GM18498 (cell line): ENCODE results near the gene RPS2.
A peak's percentile ranks its signal among the peaks of the same experiment; 100 is the strongest.

Experiments used
- ATAC-seq: cut with Tn5 transposase; IDR thresholded peaks from one replicate; pipeline ENCODE4 v1.9.1; 2021; ENCODE audit warnings: mild to moderate bottlenecking, moderate library complexity; ENCODE audit not compliant: unreplicated experiment

Gene RPS2

DNA sequence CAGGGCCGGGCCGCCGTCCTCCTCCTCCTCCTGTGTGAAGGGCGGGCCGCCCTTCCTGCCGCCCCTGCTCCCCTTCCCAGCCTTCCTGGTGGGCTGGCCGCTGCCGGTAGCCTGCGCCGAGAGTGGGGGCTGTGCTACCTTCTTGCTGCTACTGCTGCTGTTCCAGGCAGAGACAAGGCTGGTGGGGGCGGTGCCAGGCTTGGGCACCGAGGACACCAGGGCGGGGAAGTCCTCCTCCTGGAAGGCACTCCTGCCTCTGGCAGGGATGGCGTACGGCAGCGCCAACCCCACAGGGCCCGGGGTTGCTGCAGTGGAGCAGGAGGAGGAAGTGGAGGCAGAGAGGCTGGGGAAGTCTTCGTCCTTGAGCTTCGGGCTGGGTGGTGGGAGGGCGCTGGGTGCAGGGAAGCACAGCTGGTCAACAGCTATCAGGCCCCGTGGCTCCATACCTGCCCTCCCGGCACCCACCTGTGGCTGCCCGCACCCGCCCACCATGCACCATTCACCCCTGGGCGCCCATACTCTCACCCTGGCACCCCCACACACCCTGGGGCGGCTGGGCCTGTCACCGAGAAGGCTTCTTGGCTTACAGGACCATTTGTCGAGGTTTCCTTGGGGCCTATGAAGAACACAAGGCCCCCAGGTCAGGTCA lies 35.4 kb upstream of the RPS2 start:
- no peak for ATAC-seq

DNA sequence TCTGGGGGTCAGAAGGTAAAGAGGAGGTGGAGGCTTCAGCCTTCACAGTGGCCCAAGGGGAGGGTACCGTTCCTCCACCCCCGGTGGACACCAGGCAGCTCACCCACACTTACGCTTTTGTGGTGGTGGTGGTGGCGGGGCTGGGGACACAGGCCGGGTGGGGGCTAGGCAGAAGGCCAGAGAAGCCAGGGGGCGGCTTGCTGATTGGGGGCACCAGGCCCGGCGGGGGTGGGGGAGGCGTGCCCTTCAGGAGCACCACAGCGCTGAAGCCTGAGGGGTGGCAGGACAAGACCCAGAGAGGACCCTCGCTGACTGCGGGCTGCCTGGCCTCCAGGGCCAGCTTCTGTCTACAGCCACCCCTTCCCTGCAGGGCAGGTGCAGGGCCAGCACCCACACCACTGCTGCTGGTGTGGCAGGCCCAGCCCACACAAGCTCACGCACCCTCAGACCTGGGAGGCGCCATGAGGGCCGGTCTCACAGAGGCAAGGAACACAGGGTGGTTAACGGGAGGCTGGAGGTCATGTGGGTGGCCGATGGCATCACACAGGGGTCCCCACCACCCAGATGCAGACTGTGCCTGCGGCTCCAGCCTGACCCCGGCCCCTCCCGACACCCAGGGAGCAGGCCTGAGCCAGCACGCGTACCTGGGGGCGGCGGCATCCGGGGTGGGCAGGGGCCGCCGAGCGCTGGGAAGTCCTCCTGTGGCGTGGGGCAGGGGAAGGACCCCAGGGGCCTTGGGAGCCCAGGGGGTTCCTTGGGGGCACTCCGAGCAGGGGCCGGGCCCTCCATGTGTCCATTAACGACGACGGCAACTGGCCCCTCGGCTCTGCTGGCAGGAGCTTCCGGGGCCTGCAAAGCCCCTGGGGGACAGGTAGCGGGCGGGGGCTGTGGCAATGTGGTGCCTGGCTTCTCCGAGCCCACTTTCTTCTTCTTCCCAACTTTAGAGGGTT lies 34.5 kb upstream of the RPS2 start:
- ATAC-seq = no peak

- ATAC-seq = no peak
Measured at GRCh38 chr16:1998360-1998835, 33.8 kb upstream of the RPS2 start.

GRCh38 chr16:1997494-1998359 lies 33.1 kb upstream of the RPS2 start:
- ATAC-seq = no peak

DNA sequence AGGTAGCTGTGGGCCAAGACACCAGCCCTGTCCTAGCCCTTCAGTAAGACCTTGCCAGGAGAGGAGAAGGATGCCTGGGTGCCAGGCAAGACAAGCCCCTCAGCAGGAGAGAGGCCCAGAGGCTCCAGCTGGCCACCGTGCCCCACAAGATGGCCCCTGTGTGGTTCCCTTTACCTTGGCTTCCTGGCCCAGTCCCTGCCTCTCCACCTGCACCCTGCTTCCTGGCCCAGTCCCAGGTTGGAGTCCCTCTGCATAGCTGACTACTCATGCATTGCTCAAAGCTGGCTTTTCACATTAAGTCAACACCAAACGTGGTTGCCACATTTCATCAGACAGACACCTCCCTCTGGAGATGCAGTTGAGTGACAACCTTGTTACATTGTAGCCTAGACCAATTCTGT lies 29.1 kb upstream of the RPS2 start:
- no peak for ATAC-seq

DNA sequence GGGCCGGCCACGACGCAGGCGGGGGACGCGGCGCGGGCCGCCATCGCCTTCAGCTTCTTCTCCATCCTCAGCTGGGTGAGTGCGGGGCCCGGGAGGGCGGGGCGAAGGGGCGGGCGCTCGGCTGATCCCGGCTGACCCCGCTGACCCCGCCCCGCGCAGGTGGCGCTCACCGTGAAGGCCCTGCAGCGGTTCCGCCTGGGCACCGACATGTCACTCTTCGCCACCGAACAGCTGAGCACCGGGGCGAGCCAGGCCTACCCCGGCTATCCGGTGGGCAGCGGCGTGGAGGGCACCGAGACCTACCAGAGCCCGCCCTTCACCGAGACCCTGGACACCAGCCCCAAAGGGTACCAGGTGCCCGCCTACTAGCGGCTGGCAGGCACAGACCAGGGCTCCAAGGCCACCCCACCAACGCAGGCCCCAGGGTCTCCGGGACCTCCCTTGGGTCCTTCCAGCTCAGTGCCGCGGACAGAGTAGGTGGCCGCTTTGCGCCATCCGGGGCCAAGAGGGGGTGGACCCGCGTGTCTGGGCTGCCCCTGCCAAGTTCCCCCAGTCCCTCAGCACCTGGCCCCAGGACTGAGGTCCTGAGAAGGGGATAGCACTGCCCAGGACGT lies 28.2 kb upstream of the RPS2 start:
- ATAC-seq = no peak

- peak; percentile 49 for ATAC-seq
Measured at GRCh38 chr16:1991948-1992703, 27.5 kb upstream of the RPS2 start.

GRCh38 chr16:1991588-1991947 lies 26.9 kb upstream of the RPS2 start:
- no peak for ATAC-seq

DNA sequence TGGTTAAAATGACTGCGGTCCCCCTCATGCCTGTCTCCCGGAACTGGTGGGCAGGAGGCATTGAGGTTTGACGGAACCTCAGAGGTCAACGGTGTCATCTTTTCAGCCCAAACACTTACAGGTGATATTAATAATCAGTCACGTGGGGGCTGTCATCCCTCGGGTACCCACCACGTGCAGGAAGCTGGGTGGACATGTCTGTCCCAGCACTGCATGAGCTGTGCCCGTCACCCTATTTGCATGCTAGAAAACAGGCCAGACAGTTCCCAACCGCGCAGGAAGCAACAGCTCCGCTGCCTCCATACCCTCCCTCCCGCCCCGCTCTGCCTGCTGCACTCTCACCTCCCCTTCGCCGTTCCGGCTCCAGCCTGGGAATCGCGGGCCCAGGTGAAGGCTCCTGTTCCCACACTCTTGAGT lies 26.5 kb upstream of the RPS2 start:
- ATAC-seq = peak; percentile 50

GRCh38 chr16:1990351-1991134 lies 25.9 kb upstream of the RPS2 start:
- peak; percentile 3 for ATAC-seq

GRCh38 chr16:1990101-1990350 lies 25.4 kb upstream of the RPS2 start:
- ATAC-seq = no peak

DNA sequence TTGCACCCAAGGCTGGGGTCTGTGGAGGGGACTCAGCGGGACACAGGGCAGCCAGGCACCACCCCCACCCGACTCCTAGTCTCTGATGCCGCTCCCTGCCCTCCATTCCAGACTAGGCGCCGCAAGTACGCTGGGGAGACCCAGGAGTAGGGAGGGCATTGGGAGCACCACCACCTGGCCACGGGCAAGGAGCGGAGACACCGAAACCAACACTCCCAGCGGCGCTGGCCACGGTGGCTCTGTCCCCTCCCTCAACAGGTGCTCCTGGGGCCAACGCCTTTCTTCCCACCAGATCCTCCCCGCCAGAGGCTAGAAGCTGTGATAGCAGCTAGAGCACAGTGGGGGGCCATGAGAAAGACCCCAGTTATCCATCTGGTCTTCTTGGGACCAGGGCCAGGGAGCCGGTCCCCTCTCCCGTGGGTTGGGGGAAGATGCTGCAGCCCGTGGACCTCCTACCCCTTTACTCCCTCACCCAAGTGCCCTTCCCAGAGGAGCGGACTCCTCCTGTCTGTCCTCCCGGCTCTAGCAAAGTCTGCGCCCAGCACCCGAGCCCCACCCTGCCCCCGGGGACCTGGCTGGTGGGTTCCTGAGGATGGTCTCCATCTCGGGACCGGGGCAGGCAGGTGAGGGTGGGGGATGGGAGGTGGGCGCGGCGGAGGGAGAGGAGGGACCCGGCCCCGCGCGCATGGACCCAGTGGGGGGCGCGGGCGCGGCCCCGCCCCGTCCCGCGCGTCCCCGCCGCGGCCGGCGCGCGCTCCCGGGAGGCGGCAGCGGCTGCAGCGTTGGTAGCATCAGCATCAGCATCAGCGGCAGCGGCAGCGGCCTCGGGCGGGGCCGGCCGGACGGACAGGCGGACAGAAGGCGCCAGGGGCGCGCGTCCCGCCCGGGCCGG lies 24.8 kb upstream of the RPS2 start, which contains the start of gene SYNGR3:
Gene SYNGR3, plus strand, starts transcription at position 762 of the 892 bp plus-strand sequence. CDS start 133 bp downstream, outside the sequence.
- ATAC-seq = no peak

GRCh38 chr16:1987198-1987597 lies 22.6 kb upstream of the RPS2 start:
- no peak for ATAC-seq

GRCh38 chr16:1985466-1986150 lies 21.0 kb upstream of the RPS2 start:
- ATAC-seq = no peak

- ATAC-seq = peak; percentile 4
Measured at GRCh38 chr16:1984347-1985225, 20.0 kb upstream of the RPS2 start.

- peak; percentile 80 for ATAC-seq
Measured at GRCh38 chr16:1983544-1984346, 19.1 kb upstream of the RPS2 start, which contains the start of gene GFER. Gene GFER (plus strand): TSS chr16:1984193. CDS start chr16:1984219, 26 bp downstream.
